ENCODE results near the gene APBB2.

The APBB2 gene

GRCh38 chr4:40960941-40961340 lies 253.4 kb downstream of the APBB2 start:
- no peak for DNase-seq

GRCh38 chr4:40957281-40957680 lies 257.1 kb downstream of the APBB2 start:
- DNase-seq = no peak

GRCh38 chr4:40956721-40957255 lies 257.6 kb downstream of the APBB2 start:
- DNase-seq = no peak

- DNase-seq = no peak
These were observed 260.2 kb downstream of the APBB2 start for GRCh38 chr4:40954088-40954668.

- DNase-seq = no peak
These were observed 260.9 kb downstream of the APBB2 start for GRCh38 chr4:40953283-40954087.

GRCh38 chr4:40952672-40953071 lies 261.7 kb downstream of the APBB2 start:
- no peak for DNase-seq

GRCh38 chr4:40952217-40952616 lies 262.1 kb downstream of the APBB2 start:
- DNase-seq = no peak

- no peak for DNase-seq
These were observed 263.3 kb downstream of the APBB2 start for GRCh38 chr4:40951026-40951425.

- no peak for DNase-seq
These were observed 264.8 kb downstream of the APBB2 start for GRCh38 chr4:40949358-40950100.

GRCh38 chr4:40948014-40948413 lies 266.3 kb downstream of the APBB2 start:
- no peak for DNase-seq

GRCh38 chr4:40946652-40947051 lies 267.7 kb downstream of the APBB2 start:
- DNase-seq = no peak

GRCh38 chr4:40940756-40941155 lies 273.6 kb downstream of the APBB2 start:
- DNase-seq = no peak

GRCh38 chr4:40940317-40940741 lies 274.0 kb downstream of the APBB2 start:
- no peak for DNase-seq

- no peak for DNase-seq
These were observed 274.5 kb downstream of the APBB2 start for GRCh38 chr4:40939856-40940255.

- no peak for DNase-seq
These were observed 276.0 kb downstream of the APBB2 start for GRCh38 chr4:40938337-40938736.

GRCh38 chr4:40937140-40937725 lies 277.1 kb downstream of the APBB2 start:
- no peak for DNase-seq

- no peak for DNase-seq
These were observed 279.7 kb downstream of the APBB2 start for GRCh38 chr4:40934676-40935075.

GRCh38 chr4:40933272-40934053 lies 280.9 kb downstream of the APBB2 start:
- DNase-seq = no peak

- no peak for DNase-seq
These were observed 282.5 kb downstream of the APBB2 start for GRCh38 chr4:40931841-40932240.

GRCh38 chr4:40931238-40931637 lies 283.1 kb downstream of the APBB2 start:
- DNase-seq = no peak

- DNase-seq = no peak
These were observed 287.3 kb downstream of the APBB2 start for GRCh38 chr4:40927074-40927473.

- DNase-seq = no peak
These were observed 289.6 kb downstream of the APBB2 start for GRCh38 chr4:40924793-40925117.

All from NCI-H1092 (cell line).